AG04450 (cell line): ENCODE data around the gene CDH4. TPM values are rescaled to one million over a fixed set of nuclear protein-coding genes. Genes with fewer than 3 reads are reported as not detected.

Source experiments
- CTCF ChIA-PET: fragments of 300-600, 350-600 bp; formaldehyde crosslinking; extraction: SDS; loops from one replicate; lab custom pipeline; 2022; ENCODE audit warnings: antibody characterized with exemption, inconsistent platforms; lab: Charles Lee
- POLR2A ChIA-PET: fragments of 350-600 bp; formaldehyde crosslinking; extraction: SDS; loops from one replicate; lab custom pipeline; 2021; ENCODE audit warnings: antibody characterized with exemption, inconsistent platforms; lab: Yijun Ruan, JAX
- DNase-seq: peaks from one replicate; pipeline ENCODE4 v3.0.0-alpha.2; 2011; ENCODE audit warnings: low read depth, low spot score
- H3K27ac ChIP-seq: one replicate; pipeline ENCODE4 v1.5.1; 2012; ENCODE audit warnings: low read depth, low read length, control low read depth
- H3K27me3 ChIP-seq: one replicate; pipeline ENCODE4 v1.6.0; 2012; ENCODE audit warnings: low read length; ENCODE audit not compliant: control insufficient read depth, insufficient read depth
- H3K4me3 ChIP-seq: 2 replicates; pipeline ENCODE4 v1.5.1; 2011; ENCODE audit warnings: mild to moderate bottlenecking, low read depth, low read length, control low read depth
- H3K9me3 ChIP-seq: 2 replicates; pipeline ENCODE4 v1.5.1; 2012; ENCODE audit warnings: low read length; ENCODE audit not compliant: control insufficient read depth, insufficient read depth
- polyA plus RNA-seq: library from polyadenylated mRNA; depleted of rRNA; stranded (reverse); fragments of >200 nt; gene quantifications from 2 replicates; pipeline ENCODE4 v1.2.3, GENCODE V29; 2011
- TF ChIP-seq, protein P1 (sequence below): IDR thresholded peaks from 2 replicates; pipeline ENCODE4 v1.5.1; 2011; ENCODE audit warnings: low read depth, low read length, control low read depth, inconsistent platforms

The CDH4 gene
- polyA plus RNA-seq, 1 experiment, result 1.6 TPM

DNA sequence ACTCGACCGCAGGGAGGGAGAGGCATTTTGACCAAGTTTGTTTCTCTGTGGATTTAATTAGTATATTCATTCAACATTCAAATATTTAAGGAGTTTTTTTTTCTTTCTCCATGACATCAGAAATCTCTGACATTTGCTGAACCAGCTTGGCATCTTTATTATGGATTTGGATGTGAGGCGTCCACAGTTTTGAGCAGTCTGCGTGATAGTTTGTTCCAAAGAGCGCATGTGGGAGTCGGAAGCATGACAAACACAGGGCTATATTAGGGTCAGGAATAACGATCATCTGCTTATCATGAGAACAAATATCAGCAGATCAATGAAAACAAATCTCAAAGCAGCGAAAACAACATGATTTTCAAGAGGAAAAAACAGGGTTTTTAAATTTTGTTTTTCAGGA lies 373.2 kb downstream of the CDH4 start:
- TF ChIP-seq, protein P1, sequence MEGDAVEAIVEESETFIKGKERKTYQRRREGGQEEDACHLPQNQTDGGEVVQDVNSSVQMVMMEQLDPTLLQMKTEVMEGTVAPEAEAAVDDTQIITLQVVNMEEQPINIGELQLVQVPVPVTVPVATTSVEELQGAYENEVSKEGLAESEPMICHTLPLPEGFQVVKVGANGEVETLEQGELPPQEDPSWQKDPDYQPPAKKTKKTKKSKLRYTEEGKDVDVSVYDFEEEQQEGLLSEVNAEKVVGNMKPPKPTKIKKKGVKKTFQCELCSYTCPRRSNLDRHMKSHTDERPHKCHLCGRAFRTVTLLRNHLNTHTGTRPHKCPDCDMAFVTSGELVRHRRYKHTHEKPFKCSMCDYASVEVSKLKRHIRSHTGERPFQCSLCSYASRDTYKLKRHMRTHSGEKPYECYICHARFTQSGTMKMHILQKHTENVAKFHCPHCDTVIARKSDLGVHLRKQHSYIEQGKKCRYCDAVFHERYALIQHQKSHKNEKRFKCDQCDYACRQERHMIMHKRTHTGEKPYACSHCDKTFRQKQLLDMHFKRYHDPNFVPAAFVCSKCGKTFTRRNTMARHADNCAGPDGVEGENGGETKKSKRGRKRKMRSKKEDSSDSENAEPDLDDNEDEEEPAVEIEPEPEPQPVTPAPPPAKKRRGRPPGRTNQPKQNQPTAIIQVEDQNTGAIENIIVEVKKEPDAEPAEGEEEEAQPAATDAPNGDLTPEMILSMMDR, result no peak
- Histone ChIP-seq H3K27ac (no peak overlapping the region), H3K4me3 (no peak overlapping the region), H3K9me3 (no peaks in the 10 kb centered on the region; the same call in 1 of the 2 replicates), H3K27me3 (peaks cover 2% of the 10 kb centered on the region)
- POLR2A ChIA-PET, result no interaction called here
- CTCF ChIA-PET, result no interaction called here
- DNase-seq, result no peak

DNA sequence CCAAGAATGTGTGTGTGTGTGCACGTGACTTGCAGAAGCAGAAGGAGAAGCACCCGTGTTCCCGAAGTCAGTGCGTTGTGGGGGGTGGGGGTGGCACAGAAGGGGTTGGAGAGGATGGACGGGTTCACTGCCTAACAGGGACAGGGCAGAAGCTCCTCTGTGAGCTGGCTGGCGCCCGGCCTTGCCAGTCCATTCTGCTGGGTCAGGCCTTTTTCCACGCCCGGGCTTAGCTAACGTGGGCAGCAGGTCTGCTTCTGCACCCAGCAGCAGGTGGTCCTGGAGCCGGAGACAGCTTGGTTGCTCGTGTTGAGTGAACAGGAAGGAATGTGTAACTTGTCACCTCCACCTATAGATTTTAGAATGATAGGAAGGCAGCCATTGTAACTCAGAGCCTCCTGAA lies 374.4 kb downstream of the CDH4 start:
- POLR2A ChIA-PET, result no interaction called here
- no peaks in the 10 kb centered on the region; the same call in 1 of the 2 replicates for H3K9me3 ChIP-seq
- no peak overlapping the region for H3K27ac ChIP-seq
- TF ChIP-seq, protein P1, result no peak
- CTCF ChIA-PET, result no interaction called here
- DNase-seq, result no peak
- peaks cover 2% of the 10 kb centered on the region for H3K27me3 ChIP-seq
- H3K4me3 ChIP-seq, result no peak overlapping the region

DNA sequence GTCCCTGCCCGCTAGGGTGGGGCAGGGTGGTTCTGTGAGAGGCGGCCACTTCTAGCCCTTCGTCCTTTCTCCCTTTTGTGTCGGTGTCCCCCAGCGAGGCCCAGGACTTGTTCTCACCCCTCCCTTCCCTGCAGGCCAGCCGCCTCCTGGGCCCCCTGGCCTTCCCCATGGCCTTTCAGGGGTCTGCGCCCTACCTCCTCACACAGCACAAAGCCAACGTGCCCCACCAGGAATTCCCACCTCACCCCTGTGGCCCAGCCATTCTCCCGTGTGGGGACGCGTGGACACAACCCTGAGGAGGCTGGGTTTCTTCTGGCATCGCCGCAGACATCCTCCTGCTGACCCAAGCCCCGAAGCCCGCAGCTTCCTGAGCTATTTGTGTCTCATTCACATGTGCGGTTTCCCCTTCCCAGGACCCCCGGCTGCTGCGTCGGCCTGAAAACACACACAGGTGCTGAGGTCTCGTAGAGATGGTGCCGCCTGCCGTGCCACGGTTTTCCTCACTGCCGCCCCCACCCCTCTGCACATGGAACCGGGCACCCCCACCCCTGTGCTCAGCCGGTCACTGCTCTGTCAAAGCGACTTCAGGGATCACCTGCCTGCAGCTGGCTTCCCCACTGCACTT lies 375.8 kb downstream of the CDH4 start:
- Histone ChIP-seq H3K4me3 (no peak overlapping the region), H3K27ac (no peak overlapping the region), H3K9me3 (no peaks in the 10 kb centered on the region; the same call in 1 of the 2 replicates), H3K27me3 (no peaks in the 10 kb centered on the region)
- TF ChIP-seq, protein P1, result no peak
- CTCF ChIA-PET, result interaction anchor here (0.6 kb wide), 1 partner anchor 239 kb away, joined by 3 read pairs; no protein-coding TSS in a partner anchor
- POLR2A ChIA-PET, result no interaction called here
- DNase-seq, result no peak

DNA sequence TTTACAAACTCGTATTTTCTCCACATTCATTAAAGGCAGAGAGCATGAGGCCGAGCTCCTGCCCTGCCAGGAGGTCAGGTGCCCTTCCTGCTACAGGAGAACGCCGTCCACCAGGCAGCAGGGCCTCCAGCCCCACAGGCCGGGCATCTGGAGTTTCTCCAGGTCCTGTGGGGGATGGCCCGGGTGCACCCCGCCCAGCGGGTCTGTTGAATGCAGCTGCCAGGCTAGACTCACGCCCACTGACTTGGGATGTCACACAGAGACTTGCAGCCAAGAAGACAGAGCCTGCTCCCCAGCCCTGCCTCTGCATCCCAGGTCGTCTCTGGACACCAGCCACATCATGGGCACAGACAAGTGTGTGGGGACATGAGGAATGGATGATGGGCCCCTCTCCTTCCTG lies 376.4 kb downstream of the CDH4 start:
- ChIA-PET POLR2A (no interaction called here), CTCF (interaction anchor here (0.5 kb wide), 1 partner anchor 359 kb away, joined by 3 read pairs; no protein-coding TSS in a partner anchor)
- Histone ChIP-seq H3K27me3 (no peaks in the 10 kb centered on the region), H3K4me3 (no peak overlapping the region), H3K27ac (no peak overlapping the region), H3K9me3 (no peaks in the 10 kb centered on the region; the same call in 1 of the 2 replicates)
- TF ChIP-seq, protein P1, result no peak
- no peak for DNase-seq

DNA sequence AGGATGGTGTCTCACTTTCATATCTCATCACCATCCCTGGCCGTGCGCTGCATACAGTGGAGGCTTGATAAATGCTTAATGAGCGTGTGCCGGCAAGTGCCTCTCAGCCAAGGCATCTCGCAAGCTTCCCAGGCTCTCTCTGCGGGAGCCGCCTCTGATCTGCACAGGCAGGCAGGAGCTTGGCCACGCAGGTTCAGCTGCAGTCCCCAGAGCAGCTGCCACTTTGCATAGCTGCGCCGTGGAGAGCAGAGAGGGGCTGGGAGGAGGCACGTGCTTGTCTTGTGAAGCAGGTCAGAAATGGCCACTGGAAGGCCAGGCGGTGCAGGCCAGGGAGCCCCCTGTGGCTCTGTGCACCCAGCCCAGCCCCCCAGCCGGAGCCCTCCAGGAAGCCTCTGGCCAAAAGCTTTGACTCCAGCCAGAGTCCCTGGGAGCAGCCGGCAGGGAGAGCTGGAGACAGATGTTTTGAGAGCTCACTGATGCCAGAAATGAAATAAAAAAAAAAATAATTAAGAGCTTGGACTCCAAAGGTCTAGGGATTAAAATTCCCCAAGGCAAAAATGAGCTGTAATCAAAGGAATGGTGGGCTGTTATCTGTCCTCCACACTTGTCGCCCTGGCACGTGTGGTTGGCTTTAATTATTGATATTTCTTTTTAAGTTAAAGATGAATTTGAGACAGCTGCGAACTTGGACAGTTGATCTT lies 377.0 kb downstream of the CDH4 start:
- H3K4me3 ChIP-seq, result no peak overlapping the region
- TF ChIP-seq, protein P1, result no peak

More for the DNA sequence above, 377.0 kb downstream of the CDH4 start:
- ChIA-PET POLR2A (no interaction called here), CTCF (interaction anchor here (0.5 kb wide), 1 partner anchor 359 kb away, joined by 3 read pairs; no protein-coding TSS in a partner anchor)
- Histone ChIP-seq H3K27ac (no peak overlapping the region), H3K27me3 (no peaks in the 10 kb centered on the region), H3K9me3 (no peaks in the 10 kb centered on the region; the same call in 1 of the 2 replicates)
- no peak for DNase-seq
